ENCODE measurements around the gene ANKMY1.
"Not testable (repeated sequence)": the region's sequence is repeated elsewhere in the genome, so short reads cannot be mapped to it uniquely, and the experiment has no call there.

ANKMY1 gene

GRCh38 chr2:240499309-240500301 lies 58.2 kb downstream of the ANKMY1 start:
- DNase-seq, result no peak

GRCh38 chr2:240498958-240499260 lies 58.9 kb downstream of the ANKMY1 start:
- DNase-seq, result no peak

GRCh38 chr2:240498171-240498957 lies 59.4 kb downstream of the ANKMY1 start:
- DNase-seq, result no peak

- not testable (repeated sequence) for DNase-seq
Measured at GRCh38 chr2:240497082-240497481, 60.7 kb downstream of the ANKMY1 start.

- not testable (repeated sequence) for DNase-seq
Measured at GRCh38 chr2:240494942-240495341, 62.8 kb downstream of the ANKMY1 start.

GRCh38 chr2:240494194-240494793 lies 63.5 kb downstream of the ANKMY1 start:
- no peak for DNase-seq

- no peak for DNase-seq
Measured at GRCh38 chr2:240491483-240491882, 66.3 kb downstream of the ANKMY1 start.

GRCh38 chr2:240482141-240482540 lies 75.6 kb downstream of the ANKMY1 start:
- DNase-seq, result no peak

GRCh38 chr2:240481720-240482119 lies 76.1 kb downstream of the ANKMY1 start:
- no peak for DNase-seq

GRCh38 chr2:240480834-240481623 lies 76.8 kb downstream of the ANKMY1 start:
- no peak for DNase-seq

GRCh38 chr2:240479111-240479501 lies 78.7 kb downstream of the ANKMY1 start:
- DNase-seq, result no peak

- DNase-seq, result no peak
Measured at GRCh38 chr2:240478346-240479110, 79.3 kb downstream of the ANKMY1 start.

- DNase-seq, result no peak
Measured at GRCh38 chr2:240477916-240478315, 79.9 kb downstream of the ANKMY1 start.

- DNase-seq, result no peak
Measured at GRCh38 chr2:240473211-240473610, 84.6 kb downstream of the ANKMY1 start.

GRCh38 chr2:240472078-240472790 lies 85.6 kb downstream of the ANKMY1 start:
- no peak for DNase-seq

- no peak for DNase-seq
Measured at GRCh38 chr2:240469740-240470139, 88.0 kb downstream of the ANKMY1 start.

- DNase-seq, result no peak
Measured at GRCh38 chr2:240469239-240469636, 88.5 kb downstream of the ANKMY1 start.

- no peak for DNase-seq
Measured at GRCh38 chr2:240468303-240469238, 89.2 kb downstream of the ANKMY1 start.

GRCh38 chr2:240467659-240468302 lies 90.0 kb downstream of the ANKMY1 start:
- no peak for DNase-seq
